Bronchial epithelial cell (primary cell): ENCODE data around the gene UGGT2. TPM values are rescaled to one million over a fixed set of nuclear protein-coding genes. Genes with fewer than 3 reads are reported as not detected.

Experiments
- DNase-seq: peaks from one replicate; pipeline ENCODE4 v3.0.0-alpha.2; 2010; ENCODE audit warnings: low read depth
- FAIRE-seq: peaks from 2 replicates; lab custom pipeline; 2011; peaks lifted over from hg19 to GRCh38; lab: Jason Lieb, UNC
- H3K27me3 ChIP-seq: 2 replicates; pipeline ENCODE4 v1.5.1; 2011; ENCODE audit warnings: low read length; ENCODE audit not compliant: control insufficient read depth, insufficient read depth
- H3K36me3 ChIP-seq: 2 replicates; pipeline ENCODE4 v1.5.1; 2011; ENCODE audit warnings: low read length; ENCODE audit not compliant: control insufficient read depth, insufficient read depth
- H3K4me3 ChIP-seq: 2 replicates; pipeline ENCODE4 v1.5.1; 2011; ENCODE audit warnings: mild to moderate bottlenecking, low read depth, low read length, control low read depth
- total RNA-seq: library from RNA; depleted of rRNA; stranded (reverse); fragments of >200 nt; gene quantifications from 2 replicates; pipeline ENCODE4 v1.2.1, GENCODE V29; 2014
- TF ChIP-seq, protein P1 (sequence below): IDR thresholded peaks from 2 replicates; pipeline ENCODE4 v1.5.1; 2011; ENCODE audit warnings: mild to moderate bottlenecking, moderate library complexity, low read length, control low read depth, inconsistent platforms; ENCODE audit not compliant: insufficient read depth, severe bottlenecking

UGGT2 gene, protein sequence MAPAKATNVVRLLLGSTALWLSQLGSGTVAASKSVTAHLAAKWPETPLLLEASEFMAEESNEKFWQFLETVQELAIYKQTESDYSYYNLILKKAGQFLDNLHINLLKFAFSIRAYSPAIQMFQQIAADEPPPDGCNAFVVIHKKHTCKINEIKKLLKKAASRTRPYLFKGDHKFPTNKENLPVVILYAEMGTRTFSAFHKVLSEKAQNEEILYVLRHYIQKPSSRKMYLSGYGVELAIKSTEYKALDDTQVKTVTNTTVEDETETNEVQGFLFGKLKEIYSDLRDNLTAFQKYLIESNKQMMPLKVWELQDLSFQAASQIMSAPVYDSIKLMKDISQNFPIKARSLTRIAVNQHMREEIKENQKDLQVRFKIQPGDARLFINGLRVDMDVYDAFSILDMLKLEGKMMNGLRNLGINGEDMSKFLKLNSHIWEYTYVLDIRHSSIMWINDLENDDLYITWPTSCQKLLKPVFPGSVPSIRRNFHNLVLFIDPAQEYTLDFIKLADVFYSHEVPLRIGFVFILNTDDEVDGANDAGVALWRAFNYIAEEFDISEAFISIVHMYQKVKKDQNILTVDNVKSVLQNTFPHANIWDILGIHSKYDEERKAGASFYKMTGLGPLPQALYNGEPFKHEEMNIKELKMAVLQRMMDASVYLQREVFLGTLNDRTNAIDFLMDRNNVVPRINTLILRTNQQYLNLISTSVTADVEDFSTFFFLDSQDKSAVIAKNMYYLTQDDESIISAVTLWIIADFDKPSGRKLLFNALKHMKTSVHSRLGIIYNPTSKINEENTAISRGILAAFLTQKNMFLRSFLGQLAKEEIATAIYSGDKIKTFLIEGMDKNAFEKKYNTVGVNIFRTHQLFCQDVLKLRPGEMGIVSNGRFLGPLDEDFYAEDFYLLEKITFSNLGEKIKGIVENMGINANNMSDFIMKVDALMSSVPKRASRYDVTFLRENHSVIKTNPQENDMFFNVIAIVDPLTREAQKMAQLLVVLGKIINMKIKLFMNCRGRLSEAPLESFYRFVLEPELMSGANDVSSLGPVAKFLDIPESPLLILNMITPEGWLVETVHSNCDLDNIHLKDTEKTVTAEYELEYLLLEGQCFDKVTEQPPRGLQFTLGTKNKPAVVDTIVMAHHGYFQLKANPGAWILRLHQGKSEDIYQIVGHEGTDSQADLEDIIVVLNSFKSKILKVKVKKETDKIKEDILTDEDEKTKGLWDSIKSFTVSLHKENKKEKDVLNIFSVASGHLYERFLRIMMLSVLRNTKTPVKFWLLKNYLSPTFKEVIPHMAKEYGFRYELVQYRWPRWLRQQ (N-terminal part only)
- 25.3 and 31.9 TPM in 2 replicates for total RNA-seq

GRCh38 chr13:96053003-96053703 lies at the start of gene UGGT2:
Gene UGGT2 (minus strand): TSS chr13:96053401. CDS start chr13:96053312, 89 bp downstream.
- Histone ChIP-seq H3K36me3 (no peaks in the 10 kb centered on the region), H3K4me3 (peak within 1 kb of the TSS; percentile 96), H3K27me3 (no peaks in the 10 kb centered on the region)
- FAIRE-seq (no peak), DNase-seq (peak; percentile 85)
- TF ChIP-seq, protein P1, sequence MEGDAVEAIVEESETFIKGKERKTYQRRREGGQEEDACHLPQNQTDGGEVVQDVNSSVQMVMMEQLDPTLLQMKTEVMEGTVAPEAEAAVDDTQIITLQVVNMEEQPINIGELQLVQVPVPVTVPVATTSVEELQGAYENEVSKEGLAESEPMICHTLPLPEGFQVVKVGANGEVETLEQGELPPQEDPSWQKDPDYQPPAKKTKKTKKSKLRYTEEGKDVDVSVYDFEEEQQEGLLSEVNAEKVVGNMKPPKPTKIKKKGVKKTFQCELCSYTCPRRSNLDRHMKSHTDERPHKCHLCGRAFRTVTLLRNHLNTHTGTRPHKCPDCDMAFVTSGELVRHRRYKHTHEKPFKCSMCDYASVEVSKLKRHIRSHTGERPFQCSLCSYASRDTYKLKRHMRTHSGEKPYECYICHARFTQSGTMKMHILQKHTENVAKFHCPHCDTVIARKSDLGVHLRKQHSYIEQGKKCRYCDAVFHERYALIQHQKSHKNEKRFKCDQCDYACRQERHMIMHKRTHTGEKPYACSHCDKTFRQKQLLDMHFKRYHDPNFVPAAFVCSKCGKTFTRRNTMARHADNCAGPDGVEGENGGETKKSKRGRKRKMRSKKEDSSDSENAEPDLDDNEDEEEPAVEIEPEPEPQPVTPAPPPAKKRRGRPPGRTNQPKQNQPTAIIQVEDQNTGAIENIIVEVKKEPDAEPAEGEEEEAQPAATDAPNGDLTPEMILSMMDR: no peak

DNA sequence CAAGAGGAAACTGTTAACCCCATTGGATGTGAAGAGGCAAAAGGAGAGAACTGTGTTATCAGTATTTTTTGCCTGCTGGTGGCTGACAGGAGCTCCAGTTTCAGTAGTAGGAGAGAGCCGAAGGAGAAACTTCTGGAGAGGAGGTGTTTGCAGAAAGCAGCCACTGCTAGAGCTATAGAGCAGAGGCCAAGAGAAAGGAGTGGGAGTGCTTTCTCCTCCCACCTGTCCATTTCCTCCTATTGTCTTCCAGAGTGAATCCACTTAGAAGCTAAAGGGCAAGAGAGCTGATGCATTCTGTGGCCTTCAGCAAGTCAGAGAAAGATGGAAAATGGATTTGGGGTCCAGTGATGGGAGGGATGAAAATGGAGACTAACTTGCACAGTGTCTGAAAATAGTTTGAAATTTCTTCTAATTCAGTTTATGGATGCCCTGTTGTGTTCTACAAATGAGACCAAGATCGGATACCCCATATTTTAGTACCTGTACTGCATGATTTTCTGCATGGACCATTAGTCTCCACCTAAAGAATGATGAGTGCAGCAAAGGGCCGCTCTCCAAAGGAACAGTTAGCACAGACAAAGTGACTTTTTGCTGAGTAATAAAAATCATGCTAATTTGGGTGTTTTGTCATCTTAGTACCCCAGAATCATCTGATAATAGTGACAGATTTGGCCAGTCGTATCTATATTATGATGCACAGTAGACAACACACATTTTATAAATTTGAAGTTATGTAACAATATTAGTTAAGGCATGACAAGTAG lies 47.4 kb upstream of the UGGT2 start:
- H3K4me3 ChIP-seq: no peak overlapping the region
- H3K27me3 ChIP-seq: no peaks in the 10 kb centered on the region
- H3K36me3 ChIP-seq: no peaks in the 10 kb centered on the region
- no peak for DNase-seq
- TF ChIP-seq, protein P1: no peak
- no peak for FAIRE-seq

GRCh38 chr13:96093296-96094006 lies 40.2 kb upstream of the UGGT2 start:
- Histone ChIP-seq H3K36me3 (no peaks in the 10 kb centered on the region), H3K4me3 (no peak overlapping the region), H3K27me3 (peaks cover 18% of the 10 kb centered on the region)
- DNase-seq (peak; percentile 64), FAIRE-seq (no peak)
- TF ChIP-seq, protein P1: no peak

- FAIRE-seq: no peak
- no peak for DNase-seq
- no peaks in the 10 kb centered on the region for H3K36me3 ChIP-seq
- peaks cover 20% of the 10 kb centered on the region for H3K27me3 ChIP-seq
- TF ChIP-seq, protein P1: no peak
- H3K4me3 ChIP-seq: no peak overlapping the region
Observed at GRCh38 chr13:96091164-96092117, 38.2 kb upstream of the UGGT2 start.
